CD14-positive monocyte (primary cell): ENCODE measurements around the gene GRK3. TPM values are rescaled to one million over a fixed set of nuclear protein-coding genes. Genes with fewer than 3 reads are reported as not detected.
A peak's percentile ranks its signal among the peaks of the same experiment; 100 is the strongest.

ENCODE experiments used
- DNase-seq, 3 donors: peaks; one replicate each; pipeline ENCODE4 v3.0.0-alpha.2; 2011 to 2022
- H2AFZ ChIP-seq: 2 replicates; pipeline ENCODE4 v1.6.0; 2012; ENCODE audit warnings: mild to moderate bottlenecking, low read depth, low read length, inconsistent platforms; ENCODE audit not compliant: insufficient read depth, poor library complexity, severe bottlenecking
- H3K27ac ChIP-seq, 2 donors: 1 replicate in 1 of 2; 2 replicates in 1 of 2; pipeline ENCODE4 v1.5.1; 2012 to 2013; ENCODE audit warnings: low read length in 2 of 2, control low read depth in 1 of 2, inconsistent platforms in 1 of 2, low read depth in 1 of 2, mild to moderate bottlenecking in 1 of 2
- H3K27me3 ChIP-seq, 2 donors: one replicate each; pipeline versions ENCODE4 v1.6.0 to v1.6.1; 2011 to 2013; ENCODE audit warnings: low read length in 2 of 2; ENCODE audit not compliant: control insufficient read depth in 2 of 2, insufficient read depth in 2 of 2
- H3K36me3 ChIP-seq, 2 donors: replicated peaks in 1 of 2; 1 replicate in 1 of 2; 2 replicates in 1 of 2; pipeline versions ENCODE4 v1.5.1 to v1.6.1; 2012 to 2013; ENCODE audit warnings: low read length in 2 of 2, control low read depth in 1 of 2, inconsistent platforms in 1 of 2, mild to moderate bottlenecking in 1 of 2; ENCODE audit not compliant: insufficient read depth in 2 of 2, control insufficient read depth in 1 of 2
- H3K4me1 ChIP-seq, 2 donors: 1 replicate in 1 of 2; 2 replicates in 1 of 2; pipeline versions ENCODE4 v1.5.1 to v1.6.1; 2012 to 2013; ENCODE audit warnings: low read length in 2 of 2, control low read depth in 1 of 2, inconsistent platforms in 1 of 2, mild to moderate bottlenecking in 1 of 2, moderate library complexity in 1 of 2; ENCODE audit not compliant: insufficient read depth in 2 of 2, control insufficient read depth in 1 of 2
- H3K4me2 ChIP-seq: replicated peaks from 2 replicates; pipeline ENCODE3; 2012; ENCODE audit warnings: low read length, moderate library complexity, mild to moderate bottlenecking; ENCODE audit not compliant: poor library complexity, severe bottlenecking; ENCODE audit errors: extremely low read depth
- H3K4me3 ChIP-seq, 3 experiments: fragments of 200-600 bp in 1 of 3; sonication (generic) in 1 of 3; replicated peaks in 1 of 3; 1 replicate in 2 of 3; 2 replicates in 1 of 3; pipeline ENCODE4 v1.5.1; 2011 to 2013; ENCODE audit warnings: low read length in 3 of 3, mild to moderate bottlenecking in 3 of 3, control low read depth in 2 of 3, low read depth in 2 of 3, inconsistent platforms in 1 of 3, moderate library complexity in 1 of 3
- H3K79me2 ChIP-seq: 2 replicates; pipeline ENCODE4 v1.6.0; 2012; ENCODE audit warnings: mild to moderate bottlenecking, control low read depth, inconsistent platforms, low read length, moderate library complexity; ENCODE audit not compliant: insufficient read depth
- H3K9ac ChIP-seq: 2 replicates; pipeline ENCODE4 v1.6.0; 2017; ENCODE audit warnings: low read length, mild to moderate bottlenecking; ENCODE audit not compliant: insufficient read depth, poor library complexity, severe bottlenecking
- H3K9me3 ChIP-seq, 2 donors: replicated peaks in 1 of 2; 1 replicate in 1 of 2; 2 replicates in 1 of 2; pipeline versions ENCODE4 v1.5.1 to v1.6.1; 2012 to 2013; ENCODE audit warnings: low read length in 2 of 2, control low read depth in 1 of 2; ENCODE audit not compliant: control insufficient read depth in 1 of 2, insufficient read depth in 1 of 2
- H4K20me1 ChIP-seq: 2 replicates; pipeline ENCODE4 v1.6.0; 2012; ENCODE audit warnings: mild to moderate bottlenecking, low read length, control low read depth, moderate library complexity; ENCODE audit not compliant: insufficient read depth
- H3K27ac Mint-ChIP-seq, 7 donors: one replicate each; pipeline ENCODE4 v1.8.0; 2020; ENCODE audit warnings: mild to moderate bottlenecking in 7 of 7, mixed read lengths in 7 of 7, moderate library complexity in 6 of 7, inconsistent platforms in 2 of 7
- H3K27me3 Mint-ChIP-seq, 3 donors: one replicate each; pipeline ENCODE4 v1.8.0; 2021 to 2022; ENCODE audit warnings: low read depth in 3 of 3, mild to moderate bottlenecking in 3 of 3, mixed read lengths in 3 of 3, moderate library complexity in 3 of 3, inconsistent platforms in 1 of 3
- H3K36me3 Mint-ChIP-seq, 2 donors: one replicate each; pipeline ENCODE4 v1.8.0; 2020; ENCODE audit warnings: mixed read lengths in 2 of 2, inconsistent platforms in 1 of 2, mild to moderate bottlenecking in 1 of 2
- H3K4me1 Mint-ChIP-seq: one replicate; pipeline ENCODE4 v1.8.0; 2020; ENCODE audit warnings: mild to moderate bottlenecking, mixed read lengths
- H3K4me3 Mint-ChIP-seq, 2 donors: one replicate each; pipeline ENCODE4 v1.8.0; 2020; ENCODE audit warnings: mild to moderate bottlenecking in 2 of 2, mixed read lengths in 2 of 2, moderate library complexity in 1 of 2
- H3K9me3 Mint-ChIP-seq, 7 donors: one replicate each; pipeline ENCODE4 v1.8.0; 2020 to 2022; ENCODE audit warnings: mixed read lengths in 7 of 7, mild to moderate bottlenecking in 6 of 7, moderate library complexity in 6 of 7, inconsistent platforms in 2 of 7
- WGBS: methylation state at CpG from one replicate; pipeline ENCODE4 v1.1.5; 2013; ENCODE audit warnings: missing lambda C conversion rate; ENCODE audit not compliant: insufficient coverage; 5-methylcytosine and 5-hydroxymethylcytosine counted together
- intact Hi-C, 2 donors: fragments of 100-400 bp; cut with micrococcal nuclease; formaldehyde crosslinking; loops; one replicate each; pipeline versions ENCODE4 v1.15.0 to v1.15.1; 2023
- polyA plus RNA-seq, 3 donors: library from polyadenylated mRNA; depleted of rRNA in 1 of 3; unstranded in 2 of 3; stranded (reverse) in 1 of 3; fragments of 300-500 nt in 2 of 3; fragments of >200 nt in 1 of 3; fragmentation: Illumina TruSeq in 2 of 3; gene quantifications; 1 replicate in 2 of 3; 2 replicates in 1 of 3; pipeline ENCODE4 v1.2.3, GENCODE V29; 2012 to 2021
- TF ChIP-seq, protein P1 (sequence below): fragments of 200-600 bp; IDR thresholded peaks from one replicate; pipeline ENCODE4 v1.8.0; 2022; ENCODE audit warnings: antibody characterized with exemption, mild to moderate bottlenecking

The GRK3 gene
- polyA plus RNA-seq, 3 donors = 8.3 to 33.3 (median 9.6) TPM

DNA sequence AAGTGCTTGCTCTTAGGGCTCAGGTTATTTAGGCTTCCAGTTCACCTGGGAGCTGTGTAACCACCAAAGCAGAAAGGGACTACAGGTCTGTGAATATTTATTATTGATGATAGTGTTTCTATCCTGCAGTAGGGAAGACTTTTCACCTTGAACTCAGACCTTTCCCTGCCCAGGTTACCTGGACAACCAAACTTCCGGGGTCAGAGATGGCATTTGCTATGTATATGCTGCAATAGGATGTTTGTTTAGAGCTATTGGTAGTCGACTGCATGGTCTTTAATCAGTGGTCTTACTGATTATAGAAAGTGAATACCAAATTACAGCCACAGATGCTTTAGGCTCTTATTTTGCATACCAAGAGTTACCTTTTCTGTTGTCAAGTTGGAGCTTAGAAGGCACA, 94.9 kb downstream of the GRK3 start:
- Mint-ChIP-seq H3K9me3 (no peaks in the 10 kb centered on the region), H3K4me3 (no peak overlapping the region), H3K27ac (peak overlapping the region in 2 of 7 donors; percentile 20 to 64), H3K36me3 (peaks cover 32 to 35% of the 10 kb centered on the region in 2 donors), H3K27me3 (peaks cover 0 to 2% (median 0%) of the 10 kb centered on the region in 3 donors), H3K4me1 (peaks cover 23% of the 10 kb centered on the region)
- Histone ChIP-seq H3K4me3 (no peak overlapping the region), H3K27ac (no peak overlapping the region), H3K4me2 (no peak overlapping the region), H3K36me3 (peaks cover 6 to 62% of the 10 kb centered on the region in 2 donors), H2AFZ (no peak overlapping the region), H3K79me2 (peaks cover 76% of the 10 kb centered on the region), H3K9me3 (no peaks in the 10 kb centered on the region), H4K20me1 (peaks cover 100% of the 10 kb centered on the region), H3K9ac (no peak overlapping the region), H3K4me1 (no peaks in the 10 kb centered on the region), H3K27me3 (no peaks in the 10 kb centered on the region)
- WGBS = no CpG with 5 or more reads among the region's 2 CpGs
- intact Hi-C loops = no loop called here
- no peak for DNase-seq
- TF ChIP-seq, protein P1, sequence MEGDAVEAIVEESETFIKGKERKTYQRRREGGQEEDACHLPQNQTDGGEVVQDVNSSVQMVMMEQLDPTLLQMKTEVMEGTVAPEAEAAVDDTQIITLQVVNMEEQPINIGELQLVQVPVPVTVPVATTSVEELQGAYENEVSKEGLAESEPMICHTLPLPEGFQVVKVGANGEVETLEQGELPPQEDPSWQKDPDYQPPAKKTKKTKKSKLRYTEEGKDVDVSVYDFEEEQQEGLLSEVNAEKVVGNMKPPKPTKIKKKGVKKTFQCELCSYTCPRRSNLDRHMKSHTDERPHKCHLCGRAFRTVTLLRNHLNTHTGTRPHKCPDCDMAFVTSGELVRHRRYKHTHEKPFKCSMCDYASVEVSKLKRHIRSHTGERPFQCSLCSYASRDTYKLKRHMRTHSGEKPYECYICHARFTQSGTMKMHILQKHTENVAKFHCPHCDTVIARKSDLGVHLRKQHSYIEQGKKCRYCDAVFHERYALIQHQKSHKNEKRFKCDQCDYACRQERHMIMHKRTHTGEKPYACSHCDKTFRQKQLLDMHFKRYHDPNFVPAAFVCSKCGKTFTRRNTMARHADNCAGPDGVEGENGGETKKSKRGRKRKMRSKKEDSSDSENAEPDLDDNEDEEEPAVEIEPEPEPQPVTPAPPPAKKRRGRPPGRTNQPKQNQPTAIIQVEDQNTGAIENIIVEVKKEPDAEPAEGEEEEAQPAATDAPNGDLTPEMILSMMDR = no peak

DNA sequence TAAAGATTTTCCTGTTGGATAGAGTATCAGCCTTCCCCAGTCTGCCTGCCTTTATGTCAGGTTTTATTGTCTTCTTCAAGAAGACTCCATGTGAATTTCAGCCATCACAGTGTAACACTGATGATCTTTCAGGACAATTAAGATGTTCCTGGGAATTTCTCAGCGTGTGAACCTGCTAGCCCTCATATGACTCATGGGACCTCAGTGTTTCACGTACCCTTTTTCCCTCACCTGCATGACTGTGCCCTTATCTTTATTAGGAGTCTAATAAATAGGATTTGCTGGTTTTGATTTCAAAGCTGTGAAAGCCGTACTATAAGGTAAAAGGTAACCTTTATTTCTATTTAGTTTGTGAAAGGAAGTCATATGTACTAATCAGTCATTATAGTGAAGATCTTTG, 95.9 kb downstream of the GRK3 start:
- Histone ChIP-seq H3K9me3 (no peaks in the 10 kb centered on the region), H3K79me2 (peaks cover 71% of the 10 kb centered on the region), H3K4me2 (no peak overlapping the region), H3K4me1 (no peaks in the 10 kb centered on the region), H4K20me1 (peaks cover 100% of the 10 kb centered on the region), H3K4me3 (no peak overlapping the region), H3K36me3 (peaks cover 12 to 62% of the 10 kb centered on the region in 2 donors), H2AFZ (no peak overlapping the region), H3K27ac (no peak overlapping the region), H3K9ac (no peak overlapping the region), H3K27me3 (no peaks in the 10 kb centered on the region)
- DNase-seq = no peak
- peaks cover 23% of the 10 kb centered on the region for H3K4me1 Mint-ChIP-seq
- no peaks in the 10 kb centered on the region for H3K9me3 Mint-ChIP-seq
- no peak overlapping the region for H3K4me3 Mint-ChIP-seq
- no CpG with 5 or more reads among the region's 3 CpGs for WGBS
- H3K27me3 Mint-ChIP-seq = no peaks in the 10 kb centered on the region
- intact Hi-C loops = no loop called here
- TF ChIP-seq, protein P1 = no peak
- H3K36me3 Mint-ChIP-seq = peaks cover 29 to 32% of the 10 kb centered on the region in 2 donors
- no peak overlapping the region for H3K27ac Mint-ChIP-seq
